Hepatocyte (in vitro differentiated cells): Measurements from ENCODE around the gene DNAJB12. TPM values are rescaled to one million over a fixed set of nuclear protein-coding genes. Genes with fewer than 3 reads are reported as not detected.
A peak's percentile ranks its signal among the peaks of the same experiment; 100 is the strongest.

Experiments used
- DNase-seq: peaks from one replicate; pipeline ENCODE4 v3.0.0-alpha.2; 2016; ENCODE audit warnings: low spot score
- H2AFZ ChIP-seq: fragments of 200-600 bp; sonication (generic); 2 replicates; pipeline ENCODE4 v1.6.0; 2016; ENCODE audit warnings: antibody characterized with exemption, mild to moderate bottlenecking
- H3K27ac ChIP-seq: fragments of 200-600 bp; sonication (generic); 2 replicates; pipeline ENCODE4 v1.5.1; 2016; ENCODE audit warnings: mild to moderate bottlenecking
- H3K27me3 ChIP-seq: fragments of 200-600 bp; sonication (generic); 2 replicates; pipeline ENCODE4 v1.6.1; 2016
- H3K36me3 ChIP-seq: fragments of 200-600 bp; sonication (generic); replicated peaks from 2 replicates; pipeline ENCODE4 v1.5.1; 2016; ENCODE audit warnings: low read depth; ENCODE audit not compliant: insufficient read depth
- H3K4me1 ChIP-seq: fragments of 200-600 bp; sonication (generic); 2 replicates; pipeline ENCODE4 v1.5.1; 2016; ENCODE audit warnings: mild to moderate bottlenecking, moderate library complexity; ENCODE audit not compliant: insufficient read depth
- H3K4me2 ChIP-seq: fragments of 200-600 bp; sonication (generic); 2 replicates; pipeline ENCODE4 v1.6.0; 2016
- H3K4me3 ChIP-seq: fragments of 200-600 bp; sonication (generic); 2 replicates; pipeline ENCODE4 v1.5.1; 2016; ENCODE audit warnings: mild to moderate bottlenecking
- H3K79me2 ChIP-seq: fragments of 200-600 bp; sonication (generic); 2 replicates; pipeline ENCODE4 v1.6.0; 2017; ENCODE audit warnings: mild to moderate bottlenecking
- H3K9me2 ChIP-seq: fragments of 200-600 bp; sonication (generic); replicated peaks from 2 replicates; pipeline ENCODE4 v1.6.0; 2017; ENCODE audit warnings: mild to moderate bottlenecking; ENCODE audit not compliant: insufficient read depth
- H3K9me3 ChIP-seq: fragments of 200-600 bp; sonication (generic); 2 replicates; pipeline ENCODE4 v1.5.1; 2016; ENCODE audit warnings: low read depth, mild to moderate bottlenecking
- H4K20me1 ChIP-seq: fragments of 200-600 bp; sonication (generic); 2 replicates; pipeline ENCODE4 v1.6.0; 2016; ENCODE audit warnings: mild to moderate bottlenecking; ENCODE audit not compliant: insufficient read depth, poor library complexity, severe bottlenecking
- CTCF ChIP-seq: fragments of 200-600 bp; sonication (generic); IDR thresholded peaks from 2 replicates; pipeline ENCODE4 v1.5.1; 2016; ENCODE audit warnings: antibody characterized with exemption, mild to moderate bottlenecking; ENCODE audit not compliant: poor library complexity
- EZH2 ChIP-seq: fragments of 200-600 bp; sonication (generic); IDR thresholded peaks from 2 replicates; pipeline ENCODE4 v1.6.1; 2016; ENCODE audit warnings: antibody characterized with exemption, mild to moderate bottlenecking, borderline replicate concordance
- EZH2phosphoT487 ChIP-seq: fragments of 200-600 bp; sonication (generic); IDR thresholded peaks from one replicate; pipeline ENCODE4 v1.6.1; 2018; ENCODE audit warnings: antibody characterized with exemption, mild to moderate bottlenecking, low read depth, moderate library complexity; ENCODE audit not compliant: unreplicated experiment, severe bottlenecking
- WGBS: methylation state at CpG from one replicate; pipeline ENCODE4 v1.1.6; 2016; ENCODE audit warnings: low lambda C conversion rate; ENCODE audit errors: missing lambda C conversion rate; 5-methylcytosine and 5-hydroxymethylcytosine counted together
- polyA plus RNA-seq: library from polyadenylated mRNA; unstranded; fragments of >200 nt; fragmentation: Nextera tagmentation; extraction: Ambion mirVana; gene quantifications from 2 replicates; pipeline ENCODE4 v1.2.1, GENCODE V29; 2016
- total RNA-seq: library from RNA; depleted of rRNA; stranded (reverse); fragments of >200 nt; gene quantifications from 2 replicates; pipeline ENCODE4 v1.2.3, GENCODE V29; 2014

Gene DNAJB12
- total and polyA plus RNA-seq, 2 experiments from 2014 or later: 31.0 to 40.3 TPM

- Histone ChIP-seq H3K9me2 (no peaks in the 10 kb centered on the region), H3K4me2 (no peak overlapping the region), H3K36me3 (no peaks in the 10 kb centered on the region), H3K27ac (no peak overlapping the region), H4K20me1 (no peaks in the 10 kb centered on the region), H3K4me1 (peaks cover 31% of the 10 kb centered on the region), H3K9me3 (no peaks in the 10 kb centered on the region), H3K4me3 (no peak overlapping the region), H2AFZ (no peak overlapping the region), H3K27me3 (no peaks in the 10 kb centered on the region), H3K79me2 (no peaks in the 10 kb centered on the region)
- TF ChIP-seq CTCF: no peak
- no peak for TF ChIP-seq EZH2
- no peak for TF ChIP-seq EZH2phosphoT487
- DNase-seq: no peak
- WGBS: 97% methylated on average over 5 of the region's 5 CpGs
Measured at GRCh38 chr10:72306215-72306760, 48.4 kb downstream of the DNAJB12 start.

GRCh38 chr10:72303424-72304128 lies 51.1 kb downstream of the DNAJB12 start:
- no peaks in the 10 kb centered on the region for H4K20me1 ChIP-seq
- H2AFZ ChIP-seq: no peak overlapping the region
- no peaks in the 10 kb centered on the region for H3K36me3 ChIP-seq
- peaks cover 11% of the 10 kb centered on the region for H3K4me1 ChIP-seq
- DNase-seq: no peak
- TF ChIP-seq EZH2phosphoT487 (no peak), CTCF (no peak), EZH2 (no peak)
- no peak overlapping the region for H3K27ac ChIP-seq
- H3K9me2 ChIP-seq: no peaks in the 10 kb centered on the region
- no peaks in the 10 kb centered on the region for H3K79me2 ChIP-seq
- 89% methylated on average over 8 of the region's 8 CpGs for WGBS
- no peaks in the 10 kb centered on the region for H3K27me3 ChIP-seq
- no peak overlapping the region for H3K4me3 ChIP-seq
- H3K9me3 ChIP-seq: no peaks in the 10 kb centered on the region
- no peak overlapping the region for H3K4me2 ChIP-seq

- no peaks in the 10 kb centered on the region for H3K27me3 ChIP-seq
- peaks cover 12% of the 10 kb centered on the region for H3K4me1 ChIP-seq
- H4K20me1 ChIP-seq: no peaks in the 10 kb centered on the region
- no peaks in the 10 kb centered on the region for H3K9me2 ChIP-seq
- H3K79me2 ChIP-seq: no peaks in the 10 kb centered on the region
- H3K4me2 ChIP-seq: peak overlapping the region; percentile 83
- TF ChIP-seq EZH2phosphoT487: no peak
- no peak for TF ChIP-seq CTCF
- TF ChIP-seq EZH2: no peak
- 92% methylated on average over 16 of the region's 16 CpGs for WGBS
- peak overlapping the region; percentile 78 for H3K27ac ChIP-seq
- H3K4me3 ChIP-seq: no peak overlapping the region
- no peak for DNase-seq
- H3K9me3 ChIP-seq: no peaks in the 10 kb centered on the region
- no peaks in the 10 kb centered on the region for H3K36me3 ChIP-seq
- H2AFZ ChIP-seq: peak overlapping the region; percentile 26
Measured at GRCh38 chr10:72298592-72299519, 55.9 kb downstream of the DNAJB12 start.
